Measurements from ENCODE around the gene ZNRF1. TPM values are rescaled to one million over a fixed set of nuclear protein-coding genes. Genes with fewer than 3 reads are reported as not detected.
"Not testable (repeated sequence)": the region's sequence is repeated elsewhere in the genome, so short reads cannot be mapped to it uniquely, and the experiment has no call there.

The ZNRF1 gene
- total RNA-seq, 1 experiment from 2014 or later: 55.1 TPM

GRCh38 chr16:75122609-75123008 is 123.8 kb downstream of the ZNRF1 start:
- POLR2A ChIA-PET (ENCODE audit: low non-redundant PET): no interaction called here

GRCh38 chr16:75127713-75128415 is 129.0 kb downstream of the ZNRF1 start:
- H3K27me3 ChIP-seq (replicated peaks; ENCODE audit: insufficient read depth, low read depth, low read length, poor library complexity): no peaks in the 10 kb centered on the region
- DNase-seq (ENCODE audit: low spot score): no peak
- BruUV-seq (replicated peaks): no TSS peak
- no peak overlapping the region for H3K4me3 ChIP-seq (ENCODE audit: low read depth, low read length, poor library complexity, severe bottlenecking)
- no peaks in the 10 kb centered on the region for H3K9me3 ChIP-seq (ENCODE audit: low read depth, low read length, poor library complexity, severe bottlenecking)
- POLR2A ChIA-PET (ENCODE audit: low non-redundant PET): no interaction called here
- intact Hi-C loops (cut with micrococcal nuclease; ENCODE audit: unreplicated experiment): no loop called here
- no peaks in the 10 kb centered on the region for H3K36me3 ChIP-seq (ENCODE audit: insufficient read depth, low read length, poor library complexity, severe bottlenecking)
- TF ChIP-seq EZH2 (IDR thresholded peaks at IDR 0.05; ENCODE audit: borderline replicate concordance, low read depth, low read length, poor library complexity, severe bottlenecking) (no peak), CTCF (conservative IDR thresholded peaks at IDR 0.05; ENCODE audit: low read depth, low read length) (no peak)
- no peaks in the 10 kb centered on the region for H3K4me1 ChIP-seq (ENCODE audit: insufficient read depth, low read length, poor library complexity, severe bottlenecking)
- CTCF ChIA-PET: interaction anchor here (1.2 kb wide), 1 partner anchor 17 kb away, joined by 3 read pairs; no protein-coding TSS in a partner anchor
- H3K27ac ChIP-seq (ENCODE audit: low read depth, low read length, poor library complexity, severe bottlenecking): no peak overlapping the region

More at GRCh38 chr16:75122609-75123008, 123.8 kb downstream of the ZNRF1 start:
- BruUV-seq (replicated peaks): no TSS peak
- DNase-seq (ENCODE audit: low spot score): no peak
- Histone ChIP-seq H3K27me3 (replicated peaks; ENCODE audit: insufficient read depth, low read depth, low read length, poor library complexity) (no peaks in the 10 kb centered on the region), H3K4me3 (ENCODE audit: low read depth, low read length, poor library complexity, severe bottlenecking) (no peak overlapping the region), H3K36me3 (ENCODE audit: insufficient read depth, low read length, poor library complexity, severe bottlenecking) (no peaks in the 10 kb centered on the region), H3K9me3 (ENCODE audit: low read depth, low read length, poor library complexity, severe bottlenecking) (peaks cover 10% of the 10 kb centered on the region), H3K27ac (ENCODE audit: low read depth, low read length, poor library complexity, severe bottlenecking) (no peak overlapping the region), H3K4me1 (ENCODE audit: insufficient read depth, low read length, poor library complexity, severe bottlenecking) (no peaks in the 10 kb centered on the region)
- TF ChIP-seq EZH2 (IDR thresholded peaks at IDR 0.05; ENCODE audit: borderline replicate concordance, low read depth, low read length, poor library complexity, severe bottlenecking) (no peak), CTCF (conservative IDR thresholded peaks at IDR 0.05; ENCODE audit: low read depth, low read length) (no peak)
- CTCF ChIA-PET: no interaction called here
- intact Hi-C loops (cut with micrococcal nuclease; ENCODE audit: unreplicated experiment): no loop called here

GRCh38 chr16:75129421-75130149 is 130.8 kb downstream of the ZNRF1 start:
- H3K9me3 ChIP-seq (ENCODE audit: low read depth, low read length, poor library complexity, severe bottlenecking); H3K36me3 ChIP-seq (ENCODE audit: insufficient read depth, low read length, poor library complexity, severe bottlenecking); DNase-seq (ENCODE audit: low spot score); H3K4me1 ChIP-seq (ENCODE audit: insufficient read depth, low read length, poor library complexity, severe bottlenecking); intact Hi-C loops (cut with micrococcal nuclease; ENCODE audit: unreplicated experiment); H3K27ac ChIP-seq (ENCODE audit: low read depth, low read length, poor library complexity, severe bottlenecking); CTCF ChIA-PET; POLR2A ChIA-PET (ENCODE audit: low non-redundant PET); BruUV-seq (replicated peaks); H3K4me3 ChIP-seq (ENCODE audit: low read depth, low read length, poor library complexity, severe bottlenecking); H3K27me3 ChIP-seq (replicated peaks; ENCODE audit: insufficient read depth, low read depth, low read length, poor library complexity): not testable (repeated sequence)
